Heart left ventricle (tissue), 13 donors: Measurements from ENCODE around the gene THSD4.

Experiments used
- CTCF ChIP-seq, 12 donors: fragments of 200-600 bp; sonication (generic) in 4 of 12; IDR thresholded peaks; one replicate each; pipeline versions ENCODE4 v1.5.0 to v1.8.0; 2018 to 2022; ENCODE audit warnings: antibody characterized with exemption in 12 of 12, mild to moderate bottlenecking in 5 of 12
- POLR2A ChIP-seq, 2 donors: fragments of 450-650 bp; IDR thresholded peaks; one replicate each; pipeline ENCODE4 v1.6.1; 2017; ENCODE audit warnings: antibody characterized with exemption in 2 of 2, mild to moderate bottlenecking in 2 of 2, moderate library complexity in 2 of 2
- donor health status: ischemic (EF 13 %, LVEDD 7.1; RV severe dilation, severe dysfunction).
- donor health status: DM: no; HTN: yes; CAD: no.
- donor health status: DM: no; HTN: no; CAD: no.
- donor health status: ischemic (EF 25% LVEDD 6.9; RV normal size, moderate dysfunction).
- donor health status: ischemic (EF 25% LVEDD 5.7; RV mildly dilated, moderate dysfunction).
- donor health status: ischemic (EF 35%, LVEDD 5.7; RV mildly dilated, moderate dysfunction).
- donor health status: nonischemic (EF 11% LVEDD 7.7; RV severe dilation, severe dysfunction).
- donor health status: DM: yes; HTN: yes; CAD: no.
- donor health status: PGD.
- donor health status: ischemic (EF 29% LVEDD 5.4; RV normal size, mild dysfunction).
- donor health status: nonischemic (EF 23%, LVEDD 6.1; RV moderate dilation, normal function).

GRCh38 chr15:71250936-71251583 is 135.8 kb downstream of the THSD4 start:
- TF ChIP-seq POLR2A (IDR thresholded peaks at IDR 0.05) (no peak), CTCF (IDR thresholded peaks at IDR 0.05) (no peak)
